ENCODE data around the gene KIAA0232.
"Not testable (repeated sequence)": the region's sequence is repeated elsewhere in the genome, so short reads cannot be mapped to it uniquely, and the experiment has no call there.

The KIAA0232 gene

DNA sequence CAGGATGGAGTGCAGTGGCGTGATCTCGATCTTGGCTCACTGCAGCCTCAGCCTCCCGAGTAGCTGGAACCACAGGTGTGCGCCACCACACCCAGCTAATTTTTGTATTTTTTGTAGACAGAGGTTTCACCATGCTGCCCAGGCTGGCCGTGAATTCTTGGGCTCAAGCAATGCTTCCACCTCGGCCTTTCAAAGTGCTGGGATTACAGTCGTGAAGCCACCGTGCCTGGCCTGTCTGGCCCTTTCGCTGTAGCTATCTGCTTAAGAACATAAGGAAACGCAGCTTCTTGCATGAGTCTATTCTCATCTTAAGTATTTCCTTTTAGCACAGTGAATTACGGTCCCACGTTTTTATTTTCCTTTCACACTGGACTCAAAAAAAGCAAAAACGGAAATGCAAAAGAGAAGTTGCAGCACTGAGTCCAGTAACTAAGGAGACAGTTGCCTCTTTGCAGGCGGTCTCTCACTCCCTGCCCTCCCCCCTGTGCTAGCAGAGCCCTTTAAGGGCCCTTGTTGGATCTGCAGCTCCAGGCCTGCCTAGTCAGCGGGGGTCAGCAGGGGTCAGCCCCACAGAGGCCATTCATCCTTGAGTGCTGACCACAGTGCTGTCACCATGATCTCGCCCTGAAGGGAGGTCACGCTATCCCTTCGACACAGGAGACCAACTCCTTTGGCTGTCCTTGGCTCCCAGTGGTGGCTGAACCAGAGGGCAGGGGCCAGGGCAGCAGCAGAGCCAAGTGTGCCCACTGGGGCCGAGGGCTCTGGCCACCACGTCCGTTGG is 105.3 kb downstream of the KIAA0232 start:
- no peak for DNase-seq

DNA sequence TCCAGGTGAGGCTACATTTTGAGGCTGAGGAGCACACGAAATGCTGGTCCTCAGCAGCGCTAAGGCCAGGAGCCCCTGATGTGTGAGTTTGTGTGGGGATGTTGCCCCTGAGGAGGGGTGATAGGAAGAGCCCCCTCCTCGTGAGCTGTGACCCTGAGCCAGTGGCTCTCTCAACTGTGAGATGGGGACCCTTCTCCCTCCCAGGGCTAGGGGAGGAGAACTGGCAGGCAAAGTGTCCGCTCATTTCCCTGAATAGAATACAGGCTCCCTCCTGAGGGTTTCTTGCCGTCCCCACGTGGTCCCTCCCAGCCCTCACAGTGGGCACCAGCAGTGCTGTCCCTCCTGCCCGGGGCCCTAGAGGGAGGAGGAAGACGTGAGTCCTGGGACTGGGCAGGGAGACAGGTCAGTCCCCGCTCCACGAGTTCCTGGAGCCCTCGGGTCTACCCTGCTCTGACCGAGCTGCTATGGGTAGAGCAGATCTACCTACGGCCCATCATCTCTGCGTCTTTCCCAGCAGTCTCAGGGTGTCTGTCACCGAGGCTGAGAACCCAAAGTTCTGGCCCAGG is 106.1 kb downstream of the KIAA0232 start:
- no peak for DNase-seq

GRCh38 chr4:6889101-6889735 is 106.7 kb downstream of the KIAA0232 start:
- no peak for DNase-seq

DNA sequence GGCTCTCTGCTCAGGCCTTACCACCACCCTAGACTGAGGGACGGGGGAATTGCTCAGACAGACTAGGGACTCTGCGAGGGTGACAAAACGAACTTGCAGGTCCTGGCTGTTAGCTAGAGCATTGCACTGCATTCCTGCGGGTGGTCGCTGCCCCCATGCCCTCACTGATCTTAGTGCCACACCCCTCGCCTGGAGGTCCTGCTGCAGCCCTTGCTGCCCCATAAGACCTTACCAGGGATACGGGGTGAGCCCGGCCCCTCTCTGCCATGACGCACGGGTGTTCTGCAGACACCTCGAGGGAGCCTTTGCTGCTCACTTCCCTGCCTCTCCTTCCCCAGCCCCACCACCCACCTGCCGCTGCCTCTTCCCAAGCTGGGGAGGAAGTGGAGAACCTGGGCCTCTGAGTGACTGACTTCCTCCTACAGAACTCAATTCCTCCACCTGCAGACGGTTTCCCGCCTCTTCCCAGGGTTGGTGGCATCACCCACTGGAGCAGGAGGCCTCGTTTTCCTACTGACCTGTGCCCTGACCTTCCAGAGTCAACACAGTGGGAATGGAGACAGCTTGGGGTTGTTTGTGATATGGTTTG is 107.3 kb downstream of the KIAA0232 start:
- no peak for DNase-seq

DNA sequence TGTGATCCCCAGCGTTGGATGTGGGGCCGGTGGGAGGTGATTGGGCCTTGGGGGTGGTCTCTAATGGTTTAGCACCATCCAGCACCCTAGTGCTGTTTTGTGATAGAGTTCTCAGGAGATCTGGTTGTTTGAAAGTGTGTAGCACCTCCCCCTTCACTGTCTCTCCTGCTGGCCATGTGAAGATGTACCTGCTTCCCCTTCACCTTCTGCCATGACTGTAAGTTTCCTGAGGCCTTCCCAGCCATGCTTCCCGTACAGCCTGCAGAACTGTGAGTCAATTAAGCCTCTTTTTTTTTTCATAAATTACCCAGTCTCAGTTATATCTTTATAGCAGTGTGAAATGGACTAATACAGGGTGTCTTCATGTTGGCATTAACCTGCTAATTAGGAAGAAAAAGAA is 107.8 kb downstream of the KIAA0232 start:
- DNase-seq: no peak

GRCh38 chr4:6890971-6891370 is 108.4 kb downstream of the KIAA0232 start:
- not testable (repeated sequence) for DNase-seq

- DNase-seq: no peak
Measured at GRCh38 chr4:6891436-6892170, 109.1 kb downstream of the KIAA0232 start.

DNA sequence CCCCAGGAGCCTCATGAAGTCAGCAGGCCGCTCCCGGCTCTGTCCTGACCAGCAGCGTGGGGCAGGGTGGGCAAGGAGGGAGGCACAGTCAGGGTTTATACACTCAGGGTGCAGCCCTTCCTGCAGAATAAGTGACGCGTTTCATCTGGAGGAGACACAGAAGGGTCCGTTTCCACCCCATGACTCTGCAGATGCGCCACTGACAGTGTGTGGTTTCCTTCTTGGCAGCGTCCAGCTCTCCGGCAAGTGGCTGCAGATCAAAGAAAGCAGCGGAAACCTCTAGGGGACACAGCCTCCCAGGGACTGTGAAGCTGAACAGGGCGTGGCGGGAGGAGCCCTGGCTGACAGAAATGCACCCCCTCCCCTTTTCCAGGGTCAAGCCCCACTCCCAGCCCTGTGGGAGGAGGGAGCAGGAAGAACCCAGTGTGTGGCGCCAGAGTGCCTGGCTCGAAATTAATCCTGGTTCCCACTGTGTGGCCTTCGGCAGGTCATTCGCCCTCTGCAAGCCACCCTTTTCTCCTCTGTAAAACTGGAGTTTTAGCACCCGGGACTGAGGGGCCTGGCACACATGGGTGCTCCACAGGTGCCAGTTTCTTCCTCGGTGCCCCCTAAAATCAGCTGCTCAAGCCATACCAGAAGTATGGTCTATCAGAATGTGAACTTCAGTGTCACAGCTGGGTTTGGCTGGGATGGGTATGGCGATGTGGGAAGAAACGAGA is 109.8 kb downstream of the KIAA0232 start:
- DNase-seq: peak; percentile 44

GRCh38 chr4:6892909-6893202 is 110.3 kb downstream of the KIAA0232 start:
- DNase-seq: peak; percentile 0

GRCh38 chr4:6893449-6894085 is 111.0 kb downstream of the KIAA0232 start:
- DNase-seq: peak; percentile 0

DNA sequence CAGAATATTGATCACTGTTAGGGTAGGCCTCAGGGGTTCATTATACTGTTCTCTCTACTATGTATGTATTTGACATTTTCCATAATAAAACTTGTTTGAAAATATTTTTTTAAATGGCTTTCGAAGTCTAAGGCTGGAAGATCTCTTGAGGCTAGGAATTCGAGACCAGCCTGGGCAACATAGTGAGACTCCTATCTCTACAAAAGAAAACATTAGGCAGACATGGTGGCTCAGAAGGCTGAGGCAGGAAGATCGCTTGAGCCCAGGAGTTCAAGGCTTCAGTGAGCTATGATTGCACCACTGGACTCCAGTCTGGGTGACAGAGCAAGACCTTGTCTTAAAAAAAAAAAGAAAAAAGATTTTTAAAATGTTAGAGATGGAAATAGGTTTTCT is 111.6 kb downstream of the KIAA0232 start:
- DNase-seq: no peak

GRCh38 chr4:6894528-6895498 is 112.3 kb downstream of the KIAA0232 start:
- DNase-seq: peak; percentile 1

DNA sequence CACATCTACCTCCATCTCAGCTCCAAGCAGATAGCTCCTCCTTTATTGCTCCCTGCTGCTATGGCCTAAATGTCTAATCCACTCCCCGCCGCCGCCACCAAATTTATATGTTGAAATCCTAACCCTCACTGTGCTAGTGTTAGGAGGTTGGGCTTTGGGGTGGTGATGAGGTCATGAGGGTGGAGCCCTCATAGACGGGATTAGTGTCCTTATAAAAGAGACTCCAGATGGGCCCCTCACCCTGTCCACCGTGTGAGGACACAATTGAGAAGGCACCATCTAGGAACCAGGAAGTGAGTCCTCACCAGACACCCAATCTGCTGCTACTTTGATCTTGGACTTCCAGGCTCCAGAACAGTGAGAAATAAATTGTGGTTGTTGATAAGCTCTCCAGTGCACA is 113.5 kb downstream of the KIAA0232 start:
- no peak for DNase-seq

DNA sequence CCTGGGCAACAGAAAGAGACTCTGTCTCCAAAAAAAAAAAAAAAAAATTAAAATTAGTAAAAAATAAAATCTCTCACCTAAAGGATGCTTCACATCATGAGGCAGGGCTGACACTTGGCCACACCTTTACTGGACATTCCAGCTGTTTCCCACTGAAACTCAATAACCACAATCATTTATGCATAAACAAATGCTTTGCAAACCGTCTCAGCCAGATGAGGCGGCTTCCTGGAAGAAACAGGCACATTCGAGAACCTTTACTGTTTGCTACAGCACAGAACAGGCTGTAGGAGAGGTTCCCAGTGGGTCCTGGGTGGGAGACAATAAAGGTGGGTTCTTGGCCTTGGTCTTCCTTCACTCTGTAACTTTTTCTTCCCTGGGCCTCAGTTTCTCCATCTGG is 116.2 kb downstream of the KIAA0232 start:
- no peak for DNase-seq

GRCh38 chr4:6900181-6900812 is 117.8 kb downstream of the KIAA0232 start:
- DNase-seq: no peak

- DNase-seq: no peak
Measured at GRCh38 chr4:6900956-6901355, 118.4 kb downstream of the KIAA0232 start.

DNA sequence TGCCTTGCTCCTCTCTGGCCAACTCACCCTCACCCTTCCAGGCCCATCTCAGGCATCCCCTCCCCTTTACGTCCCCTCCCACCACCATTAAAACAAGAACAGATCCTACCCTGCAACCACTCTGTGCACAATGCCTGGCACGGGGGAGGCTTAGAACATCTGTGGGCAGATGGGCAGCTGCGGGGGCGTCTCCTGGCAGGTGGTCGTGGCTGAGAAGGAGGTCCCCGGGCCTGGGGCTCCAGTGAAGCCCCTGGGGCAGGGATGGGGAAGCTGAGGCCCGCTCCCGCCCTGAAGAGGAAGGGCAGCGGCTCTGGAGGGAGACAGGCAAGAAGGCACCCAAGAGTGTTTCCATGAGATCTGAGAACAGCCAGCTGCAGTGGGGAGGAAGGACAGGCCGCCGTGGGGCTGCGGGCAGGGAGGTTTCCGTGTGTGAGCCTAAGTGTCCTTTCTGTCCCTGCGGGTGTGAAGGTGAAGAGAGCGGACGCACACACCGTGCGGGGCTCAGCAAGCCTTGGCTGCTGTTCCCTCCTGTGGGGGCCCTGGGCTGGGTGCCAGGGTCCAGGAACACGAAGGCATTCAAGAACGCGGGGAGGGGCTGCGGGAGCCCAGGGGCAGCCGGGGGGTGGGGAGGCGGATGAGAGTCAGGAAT is 119.3 kb downstream of the KIAA0232 start:
- no peak for DNase-seq

DNA sequence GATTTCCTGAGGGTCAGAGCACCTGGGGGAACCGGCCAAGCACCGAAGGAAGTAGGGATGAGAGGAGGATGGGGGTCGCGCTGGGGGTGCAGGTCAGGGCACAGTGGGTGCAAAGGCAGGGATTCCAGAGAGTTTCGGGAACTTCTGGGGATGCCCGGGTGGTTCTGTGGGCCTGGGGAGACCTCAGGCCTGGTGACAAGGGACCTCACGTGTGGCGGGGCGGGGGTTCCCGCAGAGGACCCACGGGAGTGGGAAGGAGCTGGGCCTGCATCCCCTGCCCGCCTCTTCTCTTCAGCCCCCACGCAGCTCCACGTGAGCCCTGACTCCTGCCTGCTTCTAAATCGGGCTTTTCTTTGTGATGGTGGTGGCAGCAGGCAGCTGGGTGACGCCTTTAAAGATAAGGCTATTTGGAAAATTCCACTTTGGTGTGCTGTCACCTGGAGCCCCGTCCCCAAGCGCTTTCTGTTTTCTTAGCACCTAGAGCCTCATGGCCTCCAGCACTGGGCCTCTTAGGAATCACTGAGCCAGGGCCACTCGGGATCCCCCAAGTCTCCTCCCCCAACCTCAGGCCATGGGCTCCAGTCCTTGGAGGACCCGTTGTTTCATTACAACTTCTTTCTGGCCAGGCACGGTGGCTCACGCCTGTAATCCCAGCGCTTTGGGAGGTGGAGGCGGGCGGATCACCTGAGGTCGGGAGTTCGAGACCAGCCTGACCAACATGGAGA is 120.0 kb downstream of the KIAA0232 start:
- DNase-seq: peak; percentile 0

Data from stimulated activated CD4-positive, alpha-beta T cell treated with anti-CD3 and anti-CD28 coated beads, Interleukin-15, amount 100 ng/mL, for 24 hours (primary cell).